Motor neuron (in vitro differentiated cells): Measurements from ENCODE around the gene RASIP1. TPM values are rescaled to one million over a fixed set of nuclear protein-coding genes. Genes with fewer than 3 reads are reported as not detected.

Source experiments
- ATAC-seq, 8 experiments: fragments of 200-7000 bp; cut with Tn5 transposase; replicated peaks in 6 of 8; 2 replicates each; pipeline ENCODE4 v1.8.0; 2021; ENCODE audit warnings: mild to moderate bottlenecking in 8 of 8, moderate library complexity in 8 of 8
- H3K27ac ChIP-seq, 2 donors: fragments of 250-450 bp; sonication (Bioruptor Pico); 2 replicates each; pipeline ENCODE4 v1.9.0; 2021; ENCODE audit warnings: antibody characterized with exemption in 2 of 2, mild to moderate bottlenecking in 2 of 2, moderate library complexity in 1 of 2
- H3K4me1 ChIP-seq, 2 donors: fragments of 250-450 bp; sonication (Bioruptor Pico); replicated peaks in 1 of 2; 2 replicates each; pipeline ENCODE4 v1.6.1; 2021; ENCODE audit warnings: antibody characterized with exemption in 2 of 2, mild to moderate bottlenecking in 2 of 2, moderate library complexity in 1 of 2
- H3K4me3 ChIP-seq, 5 donors: fragments of 250-450 bp; sonication (Bioruptor Pico); 2 replicates each; pipeline ENCODE4 v1.9.0; 2021; ENCODE audit warnings: antibody characterized with exemption in 5 of 5, mild to moderate bottlenecking in 5 of 5, moderate library complexity in 4 of 5
- WGBS, 10 experiments: fragments of 450-650 bp; shearing (Covaris generic); methylation state at CpG; one replicate each; pipeline ENCODE4 v1.0.0; 2022; 5-methylcytosine and 5-hydroxymethylcytosine counted together
- in situ Hi-C, 9 experiments: fragments of 400-800 bp; cut with MboI; loops; one replicate each; pipeline ENCODE4 v1.15.0; 2021; ENCODE audit warnings: low sequenced_read_pairs in 9 of 9, low pct_unique_long_range_greater_than_20kb in 2 of 9; ENCODE audit not compliant: unreplicated experiment in 9 of 9
- total RNA-seq, 8 experiments: library from RNA; unstranded; fragments of 300-600 nt; gene quantifications; 2 replicates each; pipeline versions ENCODE4 v1.2.3 to v1.2.4, GENCODE V29; 2022

RASIP1 gene
- total RNA-seq, 8 experiments from 2014 or later, result 0.33 to 9.4 (median 0.42) TPM; not detected in 1

DNA sequence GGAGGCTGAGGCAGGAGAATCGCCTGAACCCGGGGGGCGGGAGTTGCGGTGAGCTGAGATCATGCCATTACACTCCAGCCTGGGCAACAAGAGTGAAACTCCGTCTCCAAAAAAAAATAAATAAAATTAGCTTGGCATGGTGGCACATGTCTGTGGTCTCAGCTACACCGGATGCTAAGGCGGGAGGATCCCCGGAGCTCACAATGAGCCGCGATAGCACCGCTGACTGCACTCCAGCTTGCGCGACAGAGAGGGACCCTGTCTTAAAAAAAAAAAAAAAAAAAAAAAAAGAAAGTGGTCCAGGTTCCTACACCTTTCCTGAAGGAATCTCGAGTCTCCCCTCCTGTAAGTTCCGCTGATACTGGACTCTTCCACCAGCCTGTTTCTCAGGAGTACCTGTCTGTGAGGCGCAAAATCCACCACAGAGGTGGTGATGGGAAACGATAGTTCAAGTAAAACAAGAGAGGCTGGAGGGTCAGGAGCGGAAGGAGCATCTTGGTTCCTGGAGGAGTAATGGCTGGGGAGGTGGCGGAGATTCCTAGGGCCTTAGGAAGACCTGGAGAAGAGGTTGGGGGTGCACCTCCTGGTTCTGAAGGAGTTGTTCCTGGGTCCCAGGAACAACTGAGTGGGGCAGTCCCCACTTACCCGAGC, 11.6 kb upstream of the RASIP1 start:
- ATAC-seq, result peak in 1 of 8 experiments; percentile 10
- WGBS, 10 experiments, result 0 to 60% (median 50%) methylated on average over 1 to 18 of the region's 20 CpGs; no CpG with 5 or more reads in 3 of the 10 experiments
- no peak overlapping the region for H3K27ac ChIP-seq
- H3K4me1 ChIP-seq, result peaks cover 4 to 6% of the 10 kb centered on the region in 2 donors
- in situ Hi-C loops, result no loop called here
- H3K4me3 ChIP-seq, result peak overlapping the region in 4 of 5 donors; percentile 25 to 31 (median 27)

DNA sequence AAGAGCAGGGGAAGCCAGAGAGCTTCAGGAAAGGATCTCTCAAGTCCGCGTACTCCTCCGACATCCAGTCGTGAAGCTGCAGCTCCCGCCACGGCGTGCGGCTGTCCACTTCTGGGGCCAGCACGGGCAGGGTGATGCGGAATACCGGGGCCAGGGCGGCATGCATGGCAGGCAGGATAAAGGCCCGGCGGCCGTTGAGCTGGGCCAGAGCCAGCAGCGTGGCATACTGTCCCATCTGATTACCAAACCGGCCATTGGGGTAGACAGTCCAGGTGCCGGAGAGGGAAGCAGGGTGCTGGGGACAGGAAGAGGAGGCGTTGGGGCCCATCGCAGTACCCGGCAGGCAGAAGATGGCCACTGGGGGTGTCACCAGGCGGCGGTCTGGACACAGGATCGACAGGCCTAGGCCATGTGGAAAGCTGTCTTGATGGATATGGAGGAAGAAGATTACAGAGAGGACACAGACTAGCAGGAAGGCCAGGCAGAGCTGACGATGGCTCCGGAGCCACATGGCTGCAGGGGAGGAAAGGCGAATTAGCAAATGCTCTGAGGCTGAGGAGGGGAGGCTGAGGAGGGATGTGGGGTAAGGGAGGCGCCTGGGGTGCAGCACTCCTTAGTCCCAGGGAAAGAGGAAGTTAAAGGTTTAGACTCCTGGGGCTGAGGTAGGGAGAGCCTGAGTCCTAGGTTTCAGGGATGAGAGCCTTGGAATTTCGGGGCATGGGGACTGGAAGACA, 10.5 kb upstream of the RASIP1 start:
- WGBS, 10 experiments, result 70 to 96% (median 86%) methylated on average over 1 to 20 of the region's 29 CpGs; no CpG with 5 or more reads in 3 of the 10 experiments
- in situ Hi-C loops, result no loop called here
- Histone ChIP-seq H3K4me1 (peaks cover 4 to 6% of the 10 kb centered on the region in 2 donors), H3K4me3 (no peak overlapping the region), H3K27ac (no peak overlapping the region)
- ATAC-seq, result no peak

DNA sequence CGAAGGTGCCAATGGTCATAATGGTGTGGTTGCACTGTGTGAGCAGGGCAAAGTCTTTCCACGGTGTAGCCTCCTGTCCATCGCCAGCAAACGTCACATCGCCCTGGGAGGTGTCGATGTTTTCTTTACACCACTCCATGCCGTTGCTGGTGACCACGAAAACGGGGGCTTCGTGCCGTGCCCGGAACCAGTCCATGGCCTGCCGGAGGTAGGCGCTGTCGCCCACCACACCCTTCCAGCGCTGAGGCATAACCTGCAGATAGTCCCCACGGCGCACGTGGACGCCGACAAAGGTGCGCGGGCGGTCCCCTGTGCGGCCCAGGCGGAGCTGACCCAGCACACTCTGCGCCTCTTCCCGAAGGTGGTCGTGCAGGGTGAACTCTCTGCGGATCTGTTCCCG, 9.9 kb upstream of the RASIP1 start:
- no peak overlapping the region for H3K4me3 ChIP-seq
- H3K27ac ChIP-seq, result no peak overlapping the region
- peaks cover 4 to 6% of the 10 kb centered on the region in 2 donors for H3K4me1 ChIP-seq
- in situ Hi-C loops, result no loop called here
- WGBS, 10 experiments, result 40 to 100% (median 88%) methylated on average over 1 to 18 of the region's 31 CpGs; no CpG with 5 or more reads in 6 of the 10 experiments
- no peak for ATAC-seq

DNA sequence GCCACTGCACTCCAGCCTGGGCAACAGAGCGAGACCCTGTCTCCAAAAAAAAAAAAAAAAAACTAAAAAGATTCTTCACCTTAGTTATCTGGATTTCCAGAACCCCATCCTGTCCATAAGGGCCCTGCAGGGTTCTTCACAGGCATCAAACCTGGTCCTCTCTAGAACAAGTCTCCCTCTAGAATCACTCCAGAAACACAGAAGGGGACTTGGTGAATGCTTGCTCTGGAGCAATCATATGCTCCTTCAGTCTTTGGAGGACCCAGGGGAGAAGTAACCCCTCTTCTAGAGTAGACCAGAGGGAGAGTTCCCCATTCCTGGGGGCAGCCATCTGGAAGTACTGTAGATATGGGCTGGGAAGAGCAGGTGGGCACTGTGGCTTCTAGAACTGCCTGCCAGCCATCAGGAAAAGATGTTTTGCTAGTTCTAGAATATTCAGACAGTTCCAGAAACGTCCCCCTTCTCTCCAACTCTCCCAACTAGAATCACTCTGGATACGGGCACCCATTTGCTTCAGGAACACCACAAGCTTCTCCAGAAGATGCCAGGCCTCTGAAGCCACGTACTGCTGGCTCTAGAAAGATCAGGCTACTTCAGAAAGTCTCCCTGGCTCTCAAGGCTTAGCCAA, 9.3 kb upstream of the RASIP1 start:
- in situ Hi-C loops, result no loop called here
- WGBS, 10 experiments, result 33 to 100% (median 56%) methylated on average over 1 to 4 of the region's 4 CpGs; no CpG with 5 or more reads in 3 of the 10 experiments
- Histone ChIP-seq H3K27ac (no peak overlapping the region), H3K4me3 (no peak overlapping the region), H3K4me1 (peaks cover 4 to 6% of the 10 kb centered on the region in 2 donors)
- no peak for ATAC-seq

DNA sequence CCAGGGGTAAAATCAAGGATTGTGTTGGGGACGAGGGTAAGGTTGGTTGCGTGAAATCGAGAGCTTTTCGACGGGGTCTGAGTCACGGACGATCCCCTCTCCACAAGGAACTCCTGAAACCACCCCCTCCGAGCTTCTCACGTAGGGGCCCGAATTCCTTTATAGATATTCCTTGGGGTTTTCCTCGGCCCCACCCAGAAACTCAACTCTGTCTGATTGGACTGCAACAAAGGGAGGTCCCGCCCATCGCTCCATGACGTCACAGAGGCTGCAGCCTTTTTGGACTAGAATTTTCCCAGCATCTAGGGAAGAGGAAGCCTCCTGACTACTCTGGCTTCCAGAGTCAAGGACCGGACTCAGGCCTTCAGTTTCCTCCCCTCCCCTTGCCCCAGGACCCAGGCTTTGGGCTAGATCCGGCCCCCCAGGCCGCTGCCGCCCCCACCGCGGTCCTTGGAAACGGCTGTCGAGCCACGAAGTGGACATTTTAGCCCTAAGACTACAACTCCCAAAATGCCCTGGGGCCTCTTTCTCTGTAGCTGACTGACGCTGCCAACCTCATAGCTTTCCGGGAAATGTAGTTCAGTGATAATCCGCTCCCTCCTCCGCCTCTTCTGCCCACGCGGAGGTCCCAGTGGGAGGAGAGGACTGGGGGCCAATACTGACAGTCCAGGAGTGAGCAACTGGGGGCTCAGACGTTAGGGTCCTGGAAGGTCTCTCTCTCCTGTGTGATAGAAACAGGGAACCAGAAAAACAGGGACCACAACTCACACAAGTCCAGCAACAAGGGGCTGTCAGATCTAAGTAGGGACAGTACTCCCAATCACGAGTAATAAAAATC, 6.5 kb upstream of the RASIP1 start, which contains the start of gene IZUMO1:
IZUMO1 (minus strand) TSS at position 172 of the 838 bp plus-strand sequence. CDS start 1,050 bp downstream, outside the sequence.
- WGBS, 10 experiments, result 0 to 56% (median 44%) methylated on average over 1 to 8 of the region's 31 CpGs; no CpG with 5 or more reads in 1 of the 10 experiments
- Histone ChIP-seq H3K4me1 (no peaks in the 10 kb centered on the region), H3K4me3 (peak within 1 kb of the TSS; percentile 36 to 41 (median 40)), H3K27ac (peak within 1 kb of the TSS in 1 of 2 donors; percentile 22)
- ATAC-seq, result peak; percentile 81 to 96 (median 85)
- in situ Hi-C loops, result no loop called here

DNA sequence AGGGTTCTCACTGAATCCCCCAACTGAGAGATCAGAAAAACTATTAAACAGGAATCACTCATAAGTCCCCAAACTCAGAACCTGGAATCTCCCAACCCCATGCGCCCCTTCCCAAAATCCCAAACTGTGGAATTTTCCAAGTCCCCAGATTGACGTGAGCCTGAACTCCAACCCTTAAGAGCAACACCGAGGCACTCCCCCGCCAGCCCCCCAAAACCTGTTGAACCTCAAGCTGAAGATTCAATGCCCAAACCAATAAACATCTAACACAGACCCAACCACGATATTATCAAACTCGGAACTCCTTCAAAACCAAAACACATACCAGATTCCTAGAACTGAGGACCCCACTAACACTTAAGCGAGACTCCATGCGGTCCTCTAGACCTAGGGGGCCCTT, 5.7 kb upstream of the RASIP1 start:
- Histone ChIP-seq H3K4me3 (no peak overlapping the region), H3K27ac (no peak overlapping the region), H3K4me1 (peaks cover 0 to 7% of the 10 kb centered on the region in 2 donors)
- in situ Hi-C loops, result no loop called here
- 47 to 100% (median 91%) methylated on average over 1 to 5 of the region's 8 CpGs; no CpG with 5 or more reads in 2 of the 10 experiments for WGBS, 10 experiments
- no peak for ATAC-seq

DNA sequence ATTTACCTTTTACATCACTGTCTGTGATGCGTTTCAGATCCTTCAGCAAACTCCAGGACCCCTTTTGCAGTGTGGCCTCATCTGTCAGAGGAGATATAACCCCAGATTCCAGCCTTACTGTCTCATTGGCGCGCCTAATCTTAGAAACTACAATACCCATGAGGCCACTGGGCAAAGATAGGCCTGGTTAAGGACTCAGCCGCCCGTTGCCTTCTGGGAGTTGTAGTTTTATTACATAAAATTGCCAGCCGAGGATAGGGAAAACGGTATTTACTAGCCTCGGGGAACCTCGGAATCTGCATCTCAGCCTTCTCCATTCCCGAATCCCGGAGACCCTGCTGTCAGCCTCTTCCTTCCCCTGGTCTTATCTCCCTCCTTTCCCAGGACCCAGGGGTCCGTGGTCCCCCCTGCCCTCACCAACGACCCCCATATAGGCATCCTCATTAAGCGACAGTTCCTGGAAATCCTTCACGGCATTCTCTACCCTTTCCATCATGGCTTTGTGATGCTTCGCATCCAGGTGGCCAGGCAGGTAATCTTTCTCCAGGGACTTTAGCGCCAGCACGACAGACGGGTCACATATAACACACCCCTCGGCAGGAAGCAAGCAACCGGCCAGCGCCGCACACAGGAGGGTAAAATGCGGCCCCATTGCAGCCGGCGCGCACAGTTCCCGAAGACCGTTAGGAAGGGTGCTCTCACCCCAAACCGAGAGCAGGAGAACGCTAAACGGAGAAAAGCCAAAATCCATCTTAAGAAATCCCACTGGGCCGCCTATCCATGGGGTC, 5.0 kb upstream of the RASIP1 start:
- peaks cover 3 to 8% of the 10 kb centered on the region in 2 donors for H3K4me1 ChIP-seq
- in situ Hi-C loops, result no loop called here
- peak in 5 of 8 experiments; percentile 14 to 72 (median 27) for ATAC-seq
- H3K27ac ChIP-seq, result no peak overlapping the region
- no peak overlapping the region for H3K4me3 ChIP-seq
- 5 to 92% (median 43%) methylated on average over 2 to 20 of the region's 33 CpGs; no CpG with 5 or more reads in 2 of the 10 experiments for WGBS, 10 experiments

DNA sequence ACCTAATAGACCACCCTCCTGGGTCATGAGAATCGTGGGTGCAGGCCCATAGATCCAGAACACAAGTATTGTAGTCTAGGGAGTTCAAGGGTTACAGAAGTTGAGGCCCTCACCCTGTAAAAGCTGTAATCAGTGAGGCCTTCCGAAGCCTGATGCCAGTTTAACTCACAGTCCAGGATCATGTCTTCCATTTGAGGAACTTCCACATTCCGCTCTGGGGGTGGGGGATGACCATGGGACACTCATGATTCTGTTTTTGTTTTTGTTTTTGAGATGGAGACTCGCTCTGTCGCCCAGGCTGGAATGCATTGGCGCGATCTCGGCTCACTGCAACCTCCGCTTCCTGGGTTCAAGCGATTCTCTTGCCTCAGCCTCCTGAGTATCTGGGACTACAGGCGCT, 1.7 kb upstream of the RASIP1 start:
- no peak for ATAC-seq
- Histone ChIP-seq H3K27ac (no peak overlapping the region), H3K4me1 (peaks cover 10 to 13% of the 10 kb centered on the region in 2 donors), H3K4me3 (no peak overlapping the region)
- in situ Hi-C loops, result no loop called here
- WGBS, 10 experiments, result 59 to 100% (median 87%) methylated on average over 1 to 9 of the region's 11 CpGs; no CpG with 5 or more reads in 3 of the 10 experiments

DNA sequence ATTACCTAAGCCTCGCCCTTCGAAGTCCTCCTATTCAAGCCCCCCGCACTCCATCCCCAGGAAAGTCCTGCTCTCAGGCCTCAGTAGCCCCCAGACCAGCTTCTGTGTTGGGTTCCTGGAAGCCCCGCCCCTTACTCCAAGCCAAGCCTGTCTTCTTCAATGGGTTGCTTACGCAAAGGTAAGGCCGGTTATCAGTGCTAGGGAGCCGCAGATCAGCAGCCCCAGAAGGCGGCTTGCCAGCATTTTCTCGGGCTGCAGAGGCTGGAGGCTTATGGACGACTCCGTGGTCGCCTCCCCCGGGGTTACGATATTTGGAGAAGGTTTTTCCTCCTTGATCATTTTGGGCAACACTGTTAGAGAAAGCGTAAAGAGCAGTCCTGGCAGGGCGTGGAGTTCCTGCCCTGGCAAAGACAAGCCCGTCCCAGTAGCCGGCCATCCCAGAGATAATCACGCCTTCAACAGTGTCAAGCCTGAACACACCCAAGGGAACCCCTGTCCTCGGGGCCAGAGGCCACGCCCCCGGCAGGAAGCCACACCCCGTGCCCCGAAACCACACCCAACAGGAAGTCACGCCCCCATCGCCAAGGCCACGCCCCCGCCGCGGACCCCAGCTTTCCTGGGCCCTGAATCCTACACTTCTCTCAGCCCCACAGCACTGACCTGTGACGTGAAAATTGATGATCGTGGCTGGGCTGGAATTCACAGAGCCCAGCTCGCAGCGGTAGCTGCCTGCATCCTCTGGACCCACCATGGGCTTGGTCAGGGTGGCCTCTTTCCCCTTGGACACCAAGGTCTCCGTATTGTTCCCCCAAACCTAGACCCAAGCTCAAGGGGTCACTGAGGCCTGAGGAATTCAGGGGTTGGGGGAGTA, 954 bp upstream of the RASIP1 start:
- WGBS, 10 experiments, result 20 to 95% (median 86%) methylated on average over 1 to 8 of the region's 35 CpGs; no CpG with 5 or more reads in 5 of the 10 experiments
- in situ Hi-C loops, result no loop called here
- Histone ChIP-seq H3K4me1 (peaks cover 10 to 13% of the 10 kb centered on the region in 2 donors), H3K4me3 (no peak overlapping the region), H3K27ac (no peak overlapping the region)
- ATAC-seq, result peak in 3 of 8 experiments; percentile 1 to 4 (median 1)

DNA sequence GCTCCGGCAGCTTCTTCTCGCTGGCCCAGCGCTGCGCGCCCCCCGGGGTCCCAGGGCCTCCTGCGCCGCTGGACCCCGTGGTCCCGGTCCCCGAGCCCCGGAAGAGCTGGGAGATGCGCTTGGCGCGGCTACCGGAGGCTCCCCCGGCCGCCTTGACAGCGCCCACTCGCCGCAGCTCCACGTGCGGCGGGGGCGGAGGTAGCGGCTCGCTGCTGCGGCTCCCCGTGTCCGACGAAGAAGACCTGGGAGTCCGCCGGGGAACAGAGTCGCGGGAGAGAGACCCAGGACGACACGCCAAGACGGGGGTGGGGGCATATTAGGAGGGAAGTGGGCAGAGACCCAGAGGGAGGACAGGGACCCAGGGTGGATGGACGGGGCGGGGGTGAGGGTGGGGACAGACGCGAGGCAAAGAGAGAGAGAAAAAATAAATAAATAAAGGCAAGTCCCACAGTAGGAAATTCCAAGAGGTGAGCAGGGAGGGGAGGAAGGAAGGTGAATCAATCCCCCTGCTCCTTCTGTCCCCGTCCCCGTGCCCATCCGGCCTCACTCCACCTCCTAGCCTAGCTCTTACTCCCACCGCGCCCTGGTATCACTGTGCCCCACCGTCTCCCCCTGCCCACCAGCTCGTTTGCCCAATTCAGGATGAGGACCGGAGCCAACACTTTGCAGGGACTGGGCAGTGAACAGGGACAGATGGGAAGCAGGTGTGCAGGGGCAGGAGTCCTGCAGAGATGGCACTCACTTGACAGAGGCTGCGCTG, 826 bp downstream of the RASIP1 start:
- H3K27ac ChIP-seq, result peak overlapping the region; percentile 32 to 39
- in situ Hi-C loops, result no loop called here
- H3K4me1 ChIP-seq, result peaks cover 10 to 15% of the 10 kb centered on the region in 2 donors
- peak overlapping the region; percentile 40 to 45 (median 42) for H3K4me3 ChIP-seq
- peak in 5 of 8 experiments; percentile 0 to 19 (median 7) for ATAC-seq
- 67% methylated on average over 1 of the region's 51 CpGs; no CpG with 5 or more reads in 9 of the 10 experiments for WGBS, 10 experiments
